Measurements from ENCODE around the gene MIGA1.

DNA sequence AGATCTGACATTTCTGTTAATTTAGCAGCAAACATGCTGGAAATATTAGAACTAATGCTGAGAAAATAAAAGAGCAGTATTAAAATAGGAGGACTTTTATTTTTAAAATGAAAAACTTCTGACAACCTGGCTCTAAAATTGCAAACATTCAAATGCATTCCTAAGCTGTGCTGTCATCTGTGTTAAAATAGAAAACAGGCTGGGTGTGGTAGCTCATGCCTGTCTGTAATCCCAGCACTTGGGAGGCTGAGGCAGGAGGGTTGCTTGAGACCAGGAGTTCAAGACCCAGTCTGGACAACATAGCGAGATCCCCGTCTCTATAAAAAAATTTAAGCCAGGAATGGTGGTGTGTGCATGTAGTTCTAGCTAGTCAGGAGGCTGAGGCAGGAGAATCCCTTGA lies 44.6 kb downstream of the MIGA1 start:
- no peak for TF ChIP-seq POLR2A (IDR thresholded peaks at IDR 0.05)
- TF ChIP-seq, protein P1, sequence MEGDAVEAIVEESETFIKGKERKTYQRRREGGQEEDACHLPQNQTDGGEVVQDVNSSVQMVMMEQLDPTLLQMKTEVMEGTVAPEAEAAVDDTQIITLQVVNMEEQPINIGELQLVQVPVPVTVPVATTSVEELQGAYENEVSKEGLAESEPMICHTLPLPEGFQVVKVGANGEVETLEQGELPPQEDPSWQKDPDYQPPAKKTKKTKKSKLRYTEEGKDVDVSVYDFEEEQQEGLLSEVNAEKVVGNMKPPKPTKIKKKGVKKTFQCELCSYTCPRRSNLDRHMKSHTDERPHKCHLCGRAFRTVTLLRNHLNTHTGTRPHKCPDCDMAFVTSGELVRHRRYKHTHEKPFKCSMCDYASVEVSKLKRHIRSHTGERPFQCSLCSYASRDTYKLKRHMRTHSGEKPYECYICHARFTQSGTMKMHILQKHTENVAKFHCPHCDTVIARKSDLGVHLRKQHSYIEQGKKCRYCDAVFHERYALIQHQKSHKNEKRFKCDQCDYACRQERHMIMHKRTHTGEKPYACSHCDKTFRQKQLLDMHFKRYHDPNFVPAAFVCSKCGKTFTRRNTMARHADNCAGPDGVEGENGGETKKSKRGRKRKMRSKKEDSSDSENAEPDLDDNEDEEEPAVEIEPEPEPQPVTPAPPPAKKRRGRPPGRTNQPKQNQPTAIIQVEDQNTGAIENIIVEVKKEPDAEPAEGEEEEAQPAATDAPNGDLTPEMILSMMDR (IDR thresholded peaks at IDR 0.05): no peak

Data from esophagus squamous epithelium (tissue), 4 donors.